K562 (cell line): ENCODE measurements around the gene CDHR2. TPM values are rescaled to one million over a fixed set of nuclear protein-coding genes. Genes with fewer than 3 reads are reported as not detected.
A peak's percentile ranks its signal among the peaks of the same experiment; 100 is the strongest.

ENCODE experiments used
- ATAC-seq: fragments of 200-7000 bp; cut with Tn5 transposase; 3 replicates; pipeline ENCODE4 v1.9.1; 2020; ENCODE audit warnings: moderate library complexity
- BruUV-seq: library from RNA; stranded (reverse); fragments of 400-500 nt; replicated peaks from 2 replicates; lab custom pipeline; 2021; lab: Mats Ljungman, UMichigan
- CTCF ChIA-PET: fragments of 300-600 bp; formaldehyde crosslinking; extraction: SDS; loops from one replicate; lab custom pipeline; 2021; ENCODE audit warnings: low intra/inter-chr PET ratio; lab: Yijun Ruan, JAX
- POLR2A ChIA-PET: fragments of 300-600, 350-650 bp; sonication (Branson Sonifier 250); formaldehyde crosslinking; extraction: SDS; loops from one replicate; lab custom pipeline; 2021; ENCODE audit warnings: antibody characterized with exemption, inconsistent platforms; lab: Yijun Ruan, JAX
- DNase-seq, 4 experiments: peaks; one replicate each; pipeline versions ENCODE4 v3.0.0 to v3.0.0-alpha.2; 2011 to 2018; ENCODE audit warnings: low spot score in 3 of 4, mixed read lengths in 3 of 4; ENCODE audit errors: extremely low read depth in 1 of 4
- FAIRE-seq: peaks from 2 replicates; lab custom pipeline; 2011; peaks lifted over from hg19 to GRCh38; lab: Jason Lieb, UNC
- H2AFZ ChIP-seq: 2 replicates; pipeline ENCODE4 v1.6.0; 2011; ENCODE audit warnings: low read depth, low read length, control low read depth, inconsistent platforms
- H3K27ac ChIP-seq: fragments of 200-600 bp; 3 replicates; pipeline ENCODE4 v1.8.0; 2011; ENCODE audit warnings: low read depth, mild to moderate bottlenecking, control low read depth, inconsistent platforms, low read length, moderate library complexity, mixed read lengths; ENCODE audit errors: extremely low read depth
- H3K27me3 ChIP-seq, 2 experiments: fragments of 300-600 bp in 1 of 2; 2 replicates in 1 of 2; 3 replicates in 1 of 2; pipeline versions ENCODE4 v1.6.0 to v1.8.0; 2011; ENCODE audit warnings: inconsistent platforms in 2 of 2, low read length in 2 of 2, mild to moderate bottlenecking in 1 of 2, mixed read lengths in 1 of 2, moderate library complexity in 1 of 2; ENCODE audit not compliant: control insufficient read depth in 2 of 2, insufficient read depth in 2 of 2
- H3K36me3 ChIP-seq: fragments of 300-600 bp; 3 replicates; pipeline ENCODE4 v1.8.0; 2011; ENCODE audit warnings: mild to moderate bottlenecking, low read length, inconsistent platforms; ENCODE audit not compliant: control insufficient read depth, insufficient read depth
- H3K4me1 ChIP-seq, 2 experiments: fragments of 200-600 bp in 1 of 2; replicated peaks in 1 of 2; 2 replicates in 1 of 2; 3 replicates in 1 of 2; pipeline versions ENCODE4 v1.5.1 to v1.8.0; 2011; ENCODE audit warnings: inconsistent platforms in 2 of 2, low read length in 2 of 2, mild to moderate bottlenecking in 1 of 2, mixed read lengths in 1 of 2, moderate library complexity in 1 of 2; ENCODE audit not compliant: control insufficient read depth in 2 of 2, insufficient read depth in 2 of 2
- H3K4me2 ChIP-seq: 2 replicates; pipeline ENCODE4 v1.6.1; 2011; ENCODE audit warnings: low read length, control low read depth, inconsistent platforms, mixed read lengths; ENCODE audit not compliant: insufficient read depth
- H3K4me3 ChIP-seq: fragments of 200-600 bp; sonication (generic), shearing (Covaris generic); 2 replicates; pipeline ENCODE4 v1.5.1; 2016; ENCODE audit warnings: control low read depth, inconsistent platforms
- H3K79me2 ChIP-seq: fragments of 200-600 bp; 3 replicates; pipeline ENCODE4 v1.8.0; 2011; ENCODE audit warnings: low read length, inconsistent platforms; ENCODE audit not compliant: control insufficient read depth, insufficient read depth
- H3K9ac ChIP-seq, 2 experiments: 2 replicates each; pipeline versions ENCODE4 v1.6.0 to v1.6.1; 2011; ENCODE audit warnings: low read depth in 2 of 2, low read length in 2 of 2, control low read depth in 1 of 2, inconsistent platforms in 1 of 2, mild to moderate bottlenecking in 1 of 2, mixed read lengths in 1 of 2; ENCODE audit not compliant: insufficient read depth in 1 of 2
- H3K9me1 ChIP-seq: one replicate; pipeline ENCODE4 v1.6.0; 2011; ENCODE audit warnings: inconsistent platforms, mild to moderate bottlenecking, low read length, moderate library complexity; ENCODE audit not compliant: control insufficient read depth, insufficient read depth
- H3K9me3 ChIP-seq: replicated peaks from 2 replicates; pipeline ENCODE4 v1.5.1; 2011; ENCODE audit warnings: low read depth, low read length, inconsistent platforms; ENCODE audit not compliant: control insufficient read depth, insufficient read depth
- H4K20me1 ChIP-seq: replicated peaks from 2 replicates; pipeline ENCODE4 v1.6.1; 2011; ENCODE audit warnings: low read length, inconsistent platforms, mixed read lengths; ENCODE audit not compliant: control insufficient read depth, insufficient read depth
- CBFA2T3 ChIP-seq: fragments of 450-650 bp; IDR thresholded peaks from 2 replicates; pipeline ENCODE4 v1.6.1; 2017
- MCM5 ChIP-seq: fragments of 450-650 bp; IDR thresholded peaks from 2 replicates; pipeline ENCODE4 v1.6.1; 2016; ENCODE audit warnings: low read depth
- NELFE ChIP-seq: IDR thresholded peaks from 2 replicates; pipeline ENCODE4 v1.6.1; 2011; ENCODE audit warnings: mild to moderate bottlenecking; ENCODE audit not compliant: insufficient read depth, insufficient read length
- SMAD3 ChIP-seq: fragments of 450-650 bp; formaldehyde crosslinking; conservative IDR thresholded peaks from 2 replicates; pipeline ENCODE4 v1.4.0; 2020; ENCODE audit warnings: mild to moderate bottlenecking
- TBP ChIP-seq: optimal IDR thresholded peaks from 2 replicates; pipeline ENCODE3; 2011; ENCODE audit warnings: low read depth, low read length, improper control_type of control experiment
- WGBS: fragments of 100-300 bp; shearing (Covaris generic); methylation state at CpG from one replicate; pipeline ENCODE4 v1.1.6; 2016; ENCODE audit warnings: low coverage, mixed read lengths; ENCODE audit not compliant: insufficient coverage; ENCODE audit errors: missing lambda C conversion rate; 5-methylcytosine and 5-hydroxymethylcytosine counted together
- in situ Hi-C: fragments of 300-500 bp; cut with MboI; formaldehyde crosslinking; loops from 4 replicates; pipeline ENCODE4 v1.15.0; 2018; ENCODE audit warnings: inconsistent platforms, mixed read lengths
- intact Hi-C: fragments of 100-400 bp; cut with micrococcal nuclease; formaldehyde crosslinking; loops from 2 replicates; pipeline ENCODE4 v1.14.2; 2022
- polyA plus RNA-seq, 8 experiments: library from polyadenylated mRNA; depleted of rRNA in 4 of 8; stranded (reverse) in 5 of 8; unstranded in 3 of 8; fragments of >200 nt; fragmentation: Nextera tagmentation in 2 of 8; fragmentation: Illumina TruSeq in 1 of 8; extraction: Ambion mirVana in 2 of 8; extraction: Trizol in 1 of 8; gene quantifications; 2 replicates each; pipeline versions ENCODE4 v1.2.1 to v1.2.3, GENCODE V29; 2011 to 2014; ENCODE audit warnings: inconsistent platforms in 1 of 8, missing spikeins in 1 of 8
- total RNA-seq, 7 experiments: library from RNA; depleted of rRNA in 6 of 7; stranded (reverse); fragments of >200 nt in 6 of 7; fragmentation: Illumina TruSeq in 2 of 7; extraction: Trizol in 2 of 7; gene quantifications; 2 replicates each; pipeline versions ENCODE4 v1.2.1 to v1.2.3, GENCODE V29; 2011 to 2021; ENCODE audit warnings: low replicate concordance in 1 of 7
- TF ChIP-seq, protein P1 (sequence below), 2 experiments: fragments of 450-650 bp; formaldehyde crosslinking in 1 of 2; IDR thresholded peaks; 2 replicates each; pipeline versions ENCODE4 v1.4.0 to v1.6.1; 2014 to 2020; ENCODE audit warnings: mild to moderate bottlenecking in 2 of 2, borderline replicate concordance in 1 of 2, low read depth in 1 of 2

The CDHR2 gene
- total and polyA plus RNA-seq, 9 of the 15 experiments (the other 6 are each of a cell fraction or from before 2014, with no cell fraction given), result 0.01 to 0.62 (median 0.09) TPM; not detected in 2

- Histone ChIP-seq H3K27me3 (no peaks in the 10 kb centered on the region), H3K9me1 (no peaks in the 10 kb centered on the region), H3K36me3 (peaks cover 10% of the 10 kb centered on the region; the same call in 1 of the 3 replicates), H3K4me2 (no peak overlapping the region), H3K9me3 (no peaks in the 10 kb centered on the region), H4K20me1 (peaks cover 13% of the 10 kb centered on the region), H2AFZ (no peak overlapping the region), H3K27ac (no peak overlapping the region), H3K4me1 (peaks cover 13 to 18% of the 10 kb centered on the region in 2 experiments; a peak in 4 of 5 replicates), H3K4me3 (no peak overlapping the region), H3K79me2 (no peaks in the 10 kb centered on the region), H3K9ac (no peak overlapping the region)
- WGBS, result 35% methylated on average over 12 of the region's 12 CpGs
- no TSS peak for BruUV-seq
- FAIRE-seq, result no peak
- intact Hi-C loops, result no loop called here
- POLR2A ChIA-PET, result interaction anchor here (0.6 kb wide), 1 partner anchor 7 kb away, joined by 3 read pairs; no protein-coding TSS in a partner anchor
- no peak for ATAC-seq
- CTCF ChIA-PET, result no interaction called here
- no peak for DNase-seq
- TF ChIP-seq SMAD3 (CRISPR knock-in tag) (no peak), TBP (no peak), MCM5 (no peak), NELFE (no peak)
- TF ChIP-seq, all 486 proteins: peak for 0
- in situ Hi-C loops, result no loop called here
These were observed 52.9 kb downstream of the CDHR2 start for GRCh38 chr5:176601901-176602482.

GRCh38 chr5:176603091-176603490, 53.9 kb downstream of the CDHR2 start:
- H4K20me1 ChIP-seq, result peaks cover 15% of the 10 kb centered on the region
- H3K9me3 ChIP-seq, result no peaks in the 10 kb centered on the region
- no peak overlapping the region; a peak in 1 of 4 replicates for H3K9ac ChIP-seq
- FAIRE-seq (no peak), DNase-seq (no peak), ATAC-seq (peak; percentile 64)
- no TSS peak for BruUV-seq
- intact Hi-C loops (no loop called here), in situ Hi-C loops (no loop called here)
- peaks cover 9% of the 10 kb centered on the region; the same call in 2 of the 3 replicates for H3K36me3 ChIP-seq
- no peaks in the 10 kb centered on the region for H3K27me3 ChIP-seq
- H3K9me1 ChIP-seq, result no peaks in the 10 kb centered on the region
- no peak overlapping the region for H3K4me3 ChIP-seq
- ChIA-PET CTCF (no interaction called here), POLR2A (interaction anchor here (0.5 to 0.8 kb wide), 2 partner anchors 19 to 254 kb away, joined by 3 to 4 read pairs; no protein-coding TSS in a partner anchor)
- no peak overlapping the region for H2AFZ ChIP-seq
- TF ChIP-seq CBFA2T3, result 0 out of 2 replicates have a peak, but pooled peaks have one; percentile 5
- TF ChIP-seq, protein P1, sequence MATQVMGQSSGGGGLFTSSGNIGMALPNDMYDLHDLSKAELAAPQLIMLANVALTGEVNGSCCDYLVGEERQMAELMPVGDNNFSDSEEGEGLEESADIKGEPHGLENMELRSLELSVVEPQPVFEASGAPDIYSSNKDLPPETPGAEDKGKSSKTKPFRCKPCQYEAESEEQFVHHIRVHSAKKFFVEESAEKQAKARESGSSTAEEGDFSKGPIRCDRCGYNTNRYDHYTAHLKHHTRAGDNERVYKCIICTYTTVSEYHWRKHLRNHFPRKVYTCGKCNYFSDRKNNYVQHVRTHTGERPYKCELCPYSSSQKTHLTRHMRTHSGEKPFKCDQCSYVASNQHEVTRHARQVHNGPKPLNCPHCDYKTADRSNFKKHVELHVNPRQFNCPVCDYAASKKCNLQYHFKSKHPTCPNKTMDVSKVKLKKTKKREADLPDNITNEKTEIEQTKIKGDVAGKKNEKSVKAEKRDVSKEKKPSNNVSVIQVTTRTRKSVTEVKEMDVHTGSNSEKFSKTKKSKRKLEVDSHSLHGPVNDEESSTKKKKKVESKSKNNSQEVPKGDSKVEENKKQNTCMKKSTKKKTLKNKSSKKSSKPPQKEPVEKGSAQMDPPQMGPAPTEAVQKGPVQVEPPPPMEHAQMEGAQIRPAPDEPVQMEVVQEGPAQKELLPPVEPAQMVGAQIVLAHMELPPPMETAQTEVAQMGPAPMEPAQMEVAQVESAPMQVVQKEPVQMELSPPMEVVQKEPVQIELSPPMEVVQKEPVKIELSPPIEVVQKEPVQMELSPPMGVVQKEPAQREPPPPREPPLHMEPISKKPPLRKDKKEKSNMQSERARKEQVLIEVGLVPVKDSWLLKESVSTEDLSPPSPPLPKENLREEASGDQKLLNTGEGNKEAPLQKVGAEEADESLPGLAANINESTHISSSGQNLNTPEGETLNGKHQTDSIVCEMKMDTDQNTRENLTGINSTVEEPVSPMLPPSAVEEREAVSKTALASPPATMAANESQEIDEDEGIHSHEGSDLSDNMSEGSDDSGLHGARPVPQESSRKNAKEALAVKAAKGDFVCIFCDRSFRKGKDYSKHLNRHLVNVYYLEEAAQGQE (IDR thresholded peaks at IDR 0.05; ENCODE audit: borderline replicate concordance), result no peak
- TF ChIP-seq, protein P1 (CRISPR knock-in tag; IDR thresholded peaks at IDR 0.05; ENCODE audit: low read depth), result no peak
- WGBS, result 5% methylated on average over 2 of the region's 2 CpGs
- H3K79me2 ChIP-seq, result no peaks in the 10 kb centered on the region
- H3K27ac ChIP-seq, result no peak overlapping the region
- H3K4me2 ChIP-seq, result no peak overlapping the region
- H3K4me1 ChIP-seq, result peaks cover 13 to 18% of the 10 kb centered on the region in 2 experiments; a peak in 4 of 5 replicates
